Measurements from ENCODE around the gene COL4A4. TPM values are rescaled to one million over a fixed set of nuclear protein-coding genes. Genes with fewer than 3 reads are reported as not detected.

COL4A4 gene
- under 1 TPM; 0.06 to 0.15 TPM for total RNA-seq

GRCh38 chr2:227163998-227164762 lies at the start of gene COL4A4, which contains the start of gene COL4A3:
Gene COL4A4, minus strand, starts transcription at chr2:227164205. Its CDS starts 16,722 bp downstream, at chr2:227147483.
Gene COL4A3, plus strand, starts transcription at chr2:227164624. Its CDS starts 103 bp downstream, at chr2:227164727.
- CTCF ChIA-PET: no interaction called here
- POLR2A ChIA-PET: no interaction called here
- peak; percentile 10 for DNase-seq
- H3K4me3 Mint-ChIP-seq: peak within 1 kb of the TSS; percentile 59
- no peak within 1 kb of the TSS for H3K27ac Mint-ChIP-seq
- H3K4me1 Mint-ChIP-seq: peaks cover 11% of the 10 kb centered on the region
- H3K27me3 Mint-ChIP-seq: peaks cover 70% of the 10 kb centered on the region
- no peaks in the 10 kb centered on the region for H3K36me3 Mint-ChIP-seq (ENCODE audit: low read depth)
- no peaks in the 10 kb centered on the region for H3K9me3 Mint-ChIP-seq

DNA sequence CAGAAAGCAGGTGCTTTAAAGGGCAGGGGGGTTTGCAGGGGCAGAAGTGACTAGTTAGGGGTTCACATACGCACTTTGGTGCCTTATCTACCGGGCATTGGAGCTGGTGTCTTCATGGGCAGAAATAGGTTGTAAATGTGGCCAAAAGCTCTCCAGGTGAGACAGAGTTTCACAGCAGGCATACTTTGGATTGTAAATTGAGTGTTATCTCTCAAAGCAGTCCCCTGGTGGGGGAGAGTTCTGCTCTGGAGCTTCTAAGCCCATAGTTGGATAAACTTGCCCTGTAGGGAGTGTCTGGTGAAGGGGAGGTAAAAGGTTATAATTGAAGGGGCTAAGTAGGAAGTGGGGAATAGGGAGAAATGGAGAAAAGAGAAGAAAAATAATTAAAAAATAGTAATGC lies 43.6 kb upstream of the COL4A4 start:
- CTCF ChIA-PET: no interaction called here
- POLR2A ChIA-PET: no interaction called here
- Mint-ChIP-seq H3K27me3 (peaks cover 3% of the 10 kb centered on the region), H3K27ac (no peak overlapping the region), H3K9me3 (no peaks in the 10 kb centered on the region), H3K4me3 (no peak overlapping the region), H3K4me1 (no peaks in the 10 kb centered on the region), H3K36me3 (ENCODE audit: low read depth) (no peaks in the 10 kb centered on the region)
- DNase-seq: no peak

DNA sequence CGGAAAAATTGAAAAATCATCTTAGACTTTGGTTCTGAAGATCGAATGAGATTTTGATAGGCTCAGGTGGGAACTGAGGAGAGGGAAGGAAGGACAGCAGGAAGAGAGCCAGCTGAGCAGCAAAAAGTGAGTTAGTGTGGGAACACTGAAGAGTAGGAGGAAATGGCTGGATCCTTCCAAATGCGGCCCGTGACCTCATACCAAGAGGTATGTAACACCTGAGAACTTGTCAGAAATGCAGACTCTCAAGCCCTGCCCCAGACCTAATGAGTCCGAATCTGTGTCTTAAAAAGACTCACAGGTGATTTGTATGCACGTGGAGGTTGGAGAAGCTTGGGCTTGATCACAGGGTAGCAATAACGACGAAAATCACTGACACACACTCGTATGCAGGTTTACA lies 42.4 kb upstream of the COL4A4 start:
- H3K4me1 Mint-ChIP-seq: no peaks in the 10 kb centered on the region
- H3K27ac Mint-ChIP-seq: no peak overlapping the region
- H3K27me3 Mint-ChIP-seq: peaks cover 3% of the 10 kb centered on the region
- CTCF ChIA-PET: no interaction called here
- H3K36me3 Mint-ChIP-seq (ENCODE audit: low read depth): no peaks in the 10 kb centered on the region
- H3K4me3 Mint-ChIP-seq: no peak overlapping the region
- POLR2A ChIA-PET: no interaction called here
- no peaks in the 10 kb centered on the region for H3K9me3 Mint-ChIP-seq
- no peak for DNase-seq

GRCh38 chr2:227205701-227206100 lies 41.7 kb upstream of the COL4A4 start:
- Mint-ChIP-seq H3K27me3 (peaks cover 3% of the 10 kb centered on the region), H3K4me3 (no peak overlapping the region), H3K4me1 (no peaks in the 10 kb centered on the region), H3K9me3 (no peaks in the 10 kb centered on the region), H3K36me3 (ENCODE audit: low read depth) (no peaks in the 10 kb centered on the region), H3K27ac (no peak overlapping the region)
- DNase-seq: no peak
- ChIA-PET CTCF (no interaction called here), POLR2A (no interaction called here)

- Mint-ChIP-seq H3K27ac (no peak overlapping the region), H3K9me3 (no peaks in the 10 kb centered on the region), H3K27me3 (peaks cover 3% of the 10 kb centered on the region), H3K4me1 (no peaks in the 10 kb centered on the region), H3K4me3 (no peak overlapping the region), H3K36me3 (ENCODE audit: low read depth) (no peaks in the 10 kb centered on the region)
- POLR2A ChIA-PET: no interaction called here
- CTCF ChIA-PET: no interaction called here
- no peak for DNase-seq
These were observed 40.4 kb upstream of the COL4A4 start for GRCh38 chr2:227204452-227204851.

GRCh38 chr2:227201771-227202170 lies 37.8 kb upstream of the COL4A4 start:
- H3K36me3 Mint-ChIP-seq (ENCODE audit: low read depth): no peaks in the 10 kb centered on the region
- no peaks in the 10 kb centered on the region for H3K4me1 Mint-ChIP-seq
- no peak overlapping the region for H3K4me3 Mint-ChIP-seq

GRCh38 chr2:227198866-227199265 lies 34.9 kb upstream of the COL4A4 start:
- no peak overlapping the region for H3K4me3 Mint-ChIP-seq
- no peaks in the 10 kb centered on the region for H3K4me1 Mint-ChIP-seq
- no peak overlapping the region for H3K27ac Mint-ChIP-seq
- no peaks in the 10 kb centered on the region for H3K36me3 Mint-ChIP-seq (ENCODE audit: low read depth)
- ChIA-PET CTCF (no interaction called here), POLR2A (no interaction called here)
- no peak for DNase-seq
- H3K27me3 Mint-ChIP-seq: peaks cover 2% of the 10 kb centered on the region
- no peaks in the 10 kb centered on the region for H3K9me3 Mint-ChIP-seq

More at GRCh38 chr2:227201771-227202170, 37.8 kb upstream of the COL4A4 start:
- H3K9me3 Mint-ChIP-seq: no peaks in the 10 kb centered on the region
- POLR2A ChIA-PET: no interaction called here
- no peak overlapping the region for H3K27ac Mint-ChIP-seq
- DNase-seq: no peak
- CTCF ChIA-PET: no interaction called here
- H3K27me3 Mint-ChIP-seq: peaks cover 5% of the 10 kb centered on the region

DNA sequence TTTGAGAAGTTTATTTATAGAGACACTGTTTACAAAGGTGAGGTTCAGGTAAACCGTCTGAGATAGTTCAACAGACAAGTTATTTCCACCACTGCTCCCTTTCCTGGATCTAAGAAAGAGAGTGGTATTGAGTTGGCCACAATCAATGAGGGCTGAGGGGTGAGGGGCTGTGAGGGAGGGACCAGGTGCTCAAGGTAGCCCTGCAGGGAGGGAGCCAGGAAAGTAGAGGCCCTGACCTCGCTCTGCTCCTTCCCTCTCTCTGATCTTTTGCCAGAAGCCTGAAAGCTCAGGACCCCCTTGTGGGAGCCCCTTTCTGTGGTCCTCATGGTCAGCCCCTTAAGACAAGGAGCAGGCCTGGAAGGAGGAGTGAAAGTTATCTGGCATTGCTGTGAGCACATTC lies 30.2 kb upstream of the COL4A4 start:
- CTCF ChIA-PET: no interaction called here
- Mint-ChIP-seq H3K36me3 (ENCODE audit: low read depth) (no peaks in the 10 kb centered on the region), H3K4me3 (no peak overlapping the region), H3K27ac (no peak overlapping the region), H3K27me3 (peaks cover 12% of the 10 kb centered on the region), H3K4me1 (no peaks in the 10 kb centered on the region), H3K9me3 (no peaks in the 10 kb centered on the region)
- DNase-seq: no peak
- POLR2A ChIA-PET: no interaction called here

- Mint-ChIP-seq H3K9me3 (no peaks in the 10 kb centered on the region), H3K27ac (no peak overlapping the region), H3K4me1 (no peaks in the 10 kb centered on the region), H3K36me3 (ENCODE audit: low read depth) (no peaks in the 10 kb centered on the region), H3K4me3 (no peak overlapping the region), H3K27me3 (peaks cover 23% of the 10 kb centered on the region)
- POLR2A ChIA-PET: no interaction called here
- CTCF ChIA-PET: no interaction called here
- DNase-seq: no peak
These were observed 28.5 kb upstream of the COL4A4 start for GRCh38 chr2:227192491-227192890.

- CTCF ChIA-PET: no interaction called here
- no peak for DNase-seq
- Mint-ChIP-seq H3K4me3 (no peak overlapping the region), H3K4me1 (no peaks in the 10 kb centered on the region), H3K36me3 (ENCODE audit: low read depth) (no peaks in the 10 kb centered on the region), H3K9me3 (no peaks in the 10 kb centered on the region), H3K27ac (no peak overlapping the region), H3K27me3 (peaks cover 25% of the 10 kb centered on the region)
- POLR2A ChIA-PET: no interaction called here
These were observed 27.4 kb upstream of the COL4A4 start for GRCh38 chr2:227191367-227191766.

DNA sequence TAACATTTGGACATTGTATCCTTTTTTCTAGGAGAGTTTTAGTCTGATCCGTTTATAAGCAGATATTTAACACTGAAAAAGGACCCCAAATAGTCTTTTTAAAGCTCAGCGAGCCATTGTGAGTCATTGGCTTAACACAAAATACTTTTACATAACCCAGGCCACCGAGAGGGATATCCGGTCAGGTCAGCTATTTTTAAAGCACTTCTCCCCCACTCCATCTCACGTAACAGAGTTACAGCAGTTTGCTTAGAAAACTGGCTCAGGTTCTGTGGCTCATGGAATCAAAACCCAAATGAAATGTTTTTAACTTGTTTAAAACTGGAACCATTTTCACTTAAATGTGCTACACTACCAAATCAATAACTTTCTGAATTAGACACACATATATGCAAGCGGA lies 24.3 kb upstream of the COL4A4 start:
- CTCF ChIA-PET: no interaction called here
- Mint-ChIP-seq H3K9me3 (no peaks in the 10 kb centered on the region), H3K27ac (no peak overlapping the region), H3K27me3 (peaks cover 27% of the 10 kb centered on the region), H3K36me3 (ENCODE audit: low read depth) (no peaks in the 10 kb centered on the region), H3K4me1 (no peaks in the 10 kb centered on the region), H3K4me3 (no peak overlapping the region)
- POLR2A ChIA-PET: no interaction called here
- DNase-seq: no peak

- Mint-ChIP-seq H3K27ac (no peak overlapping the region), H3K4me3 (no peak overlapping the region), H3K36me3 (ENCODE audit: low read depth) (no peaks in the 10 kb centered on the region), H3K9me3 (no peaks in the 10 kb centered on the region), H3K4me1 (no peaks in the 10 kb centered on the region), H3K27me3 (peaks cover 28% of the 10 kb centered on the region)
- ChIA-PET CTCF (no interaction called here), POLR2A (no interaction called here)
- no peak for DNase-seq
These were observed 22.7 kb upstream of the COL4A4 start for GRCh38 chr2:227186751-227187150.

- no peaks in the 10 kb centered on the region for H3K36me3 Mint-ChIP-seq (ENCODE audit: low read depth)
- H3K27me3 Mint-ChIP-seq: peaks cover 24% of the 10 kb centered on the region
- H3K9me3 Mint-ChIP-seq: no peaks in the 10 kb centered on the region
- no peak for DNase-seq
- H3K4me3 Mint-ChIP-seq: no peak overlapping the region
- ChIA-PET CTCF (no interaction called here), POLR2A (no interaction called here)
- no peaks in the 10 kb centered on the region for H3K4me1 Mint-ChIP-seq
- H3K27ac Mint-ChIP-seq: no peak overlapping the region
These were observed 21.7 kb upstream of the COL4A4 start for GRCh38 chr2:227185615-227186232.

Data from activated CD4-positive, alpha-beta T cell treated with anti-CD3 and anti-CD28 coated beads, Interleukin-2, amount 10 ng/mL, durations not matched to agents 7 days and 5 days (primary cell).